ENCODE measurements around the gene ALLC. TPM values are rescaled to one million over a fixed set of nuclear protein-coding genes. Genes with fewer than 3 reads are reported as not detected.
"Not testable (repeated sequence)": the region's sequence is repeated elsewhere in the genome, so short reads cannot be mapped to it uniquely, and the experiment has no call there.

The ALLC gene
- total RNA-seq = not detected in 2 replicates

DNA sequence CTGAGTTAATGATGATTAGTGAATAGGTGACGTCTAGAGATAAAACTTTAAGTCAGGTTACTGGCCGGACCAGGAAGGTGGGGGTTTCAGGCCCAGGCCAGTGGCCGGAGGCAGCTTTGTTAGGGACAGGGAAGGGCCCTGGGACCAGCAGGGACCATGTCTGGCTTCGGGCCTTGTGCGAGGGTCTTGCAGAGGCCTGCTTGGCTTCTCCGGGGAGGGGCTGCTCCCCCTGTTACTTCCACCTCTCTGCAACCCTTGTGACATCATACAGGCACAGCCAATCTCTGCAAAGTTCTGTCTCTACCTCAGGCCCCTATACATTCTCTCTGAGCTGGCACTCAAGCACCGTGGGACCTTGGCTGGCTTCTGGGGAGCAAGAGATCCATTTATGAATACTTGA lies at the start of gene ALLC:
Gene ALLC, plus strand, starts transcription at position 320 of the 400 bp plus-strand sequence. CDS start 12,958 bp downstream, outside the sequence.
- H3K27ac Mint-ChIP-seq = no peak within 1 kb of the TSS
- peaks cover 1% of the 10 kb centered on the region for H3K27me3 Mint-ChIP-seq
- no peak within 1 kb of the TSS for H3K4me3 Mint-ChIP-seq
- no peaks in the 10 kb centered on the region for H3K9me3 Mint-ChIP-seq
- H3K4me1 Mint-ChIP-seq = peaks cover 2% of the 10 kb centered on the region
- DNase-seq = no peak
- no peaks in the 10 kb centered on the region for H3K36me3 Mint-ChIP-seq (ENCODE audit: low read depth)
- intact Hi-C loops (cut with micrococcal nuclease) = no loop called here

DNA sequence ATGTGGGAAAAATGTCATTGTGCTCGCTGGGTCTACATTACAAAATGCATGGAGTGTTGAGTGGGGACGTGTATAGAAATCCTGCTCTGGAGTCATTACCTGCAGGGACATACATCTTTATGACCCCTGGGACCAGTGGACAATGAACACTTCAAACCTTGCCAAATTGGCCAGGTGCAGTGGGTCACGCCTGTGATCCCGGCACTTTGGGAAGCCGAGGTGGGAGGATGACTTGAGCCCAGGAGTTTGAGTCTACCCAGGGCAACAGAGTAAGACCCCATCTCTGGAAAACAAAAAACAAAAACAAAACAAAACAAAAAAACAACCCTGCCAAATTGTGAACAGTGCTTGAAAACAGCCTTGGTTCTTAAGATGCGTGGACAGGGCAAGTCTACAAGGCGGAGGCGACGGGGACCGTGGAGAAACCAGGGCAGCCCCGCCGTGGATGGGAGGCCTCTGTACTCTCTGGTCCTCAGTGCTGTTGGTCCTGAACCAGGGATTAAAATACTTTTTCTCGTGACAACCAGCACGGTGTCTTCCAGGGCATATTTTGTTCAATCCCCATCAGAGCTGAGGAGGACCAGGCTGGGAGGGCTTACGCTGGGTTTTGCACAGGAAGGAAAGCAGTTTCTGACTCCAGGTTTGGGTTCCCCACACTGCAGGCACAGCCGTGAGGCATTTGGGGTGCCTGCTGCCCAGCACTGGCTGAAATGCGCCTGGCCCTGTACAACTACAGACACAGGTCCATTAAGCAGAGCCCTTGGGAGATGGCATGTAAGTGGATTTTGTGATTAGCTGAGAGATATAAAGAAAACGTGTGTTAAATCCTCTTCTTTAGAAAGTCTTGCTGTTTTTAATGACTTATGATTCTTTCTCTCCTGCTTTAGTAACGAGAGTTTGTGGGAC lies 49.4 kb upstream of the ALLC start:
- Mint-ChIP-seq H3K4me1 (peaks cover 4% of the 10 kb centered on the region), H3K27me3 (no peaks in the 10 kb centered on the region), H3K27ac (no peak overlapping the region), H3K36me3 (ENCODE audit: low read depth) (no peaks in the 10 kb centered on the region), H3K9me3 (no peaks in the 10 kb centered on the region), H3K4me3 (no peak overlapping the region)
- intact Hi-C loops (cut with micrococcal nuclease) = no loop called here
- no peak for DNase-seq

DNA sequence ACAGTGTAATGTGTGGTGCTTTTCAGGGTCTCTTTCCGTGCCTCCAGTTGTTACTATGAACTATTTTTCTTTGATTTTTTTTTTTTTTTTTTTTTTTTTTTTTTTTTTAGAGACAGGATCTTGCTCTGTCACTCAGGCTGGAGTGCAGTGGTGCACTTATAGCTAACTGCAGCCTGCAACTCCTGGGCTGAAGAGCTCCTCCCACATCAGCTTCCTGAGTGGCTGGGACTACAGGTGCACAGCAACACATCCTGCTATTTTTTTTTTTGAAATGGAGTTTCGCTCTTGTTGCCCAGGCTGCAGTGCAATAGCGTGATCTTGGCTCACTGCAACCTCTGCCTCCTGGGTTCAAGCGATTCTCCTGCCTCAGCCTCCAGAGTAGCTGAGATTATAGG lies 48.7 kb upstream of the ALLC start:
- H3K4me1 Mint-ChIP-seq; H3K27ac Mint-ChIP-seq; H3K4me3 Mint-ChIP-seq; H3K9me3 Mint-ChIP-seq; H3K27me3 Mint-ChIP-seq; H3K36me3 Mint-ChIP-seq (ENCODE audit: low read depth); intact Hi-C loops (cut with micrococcal nuclease): not testable (repeated sequence)
- peak; percentile 69 for DNase-seq

DNA sequence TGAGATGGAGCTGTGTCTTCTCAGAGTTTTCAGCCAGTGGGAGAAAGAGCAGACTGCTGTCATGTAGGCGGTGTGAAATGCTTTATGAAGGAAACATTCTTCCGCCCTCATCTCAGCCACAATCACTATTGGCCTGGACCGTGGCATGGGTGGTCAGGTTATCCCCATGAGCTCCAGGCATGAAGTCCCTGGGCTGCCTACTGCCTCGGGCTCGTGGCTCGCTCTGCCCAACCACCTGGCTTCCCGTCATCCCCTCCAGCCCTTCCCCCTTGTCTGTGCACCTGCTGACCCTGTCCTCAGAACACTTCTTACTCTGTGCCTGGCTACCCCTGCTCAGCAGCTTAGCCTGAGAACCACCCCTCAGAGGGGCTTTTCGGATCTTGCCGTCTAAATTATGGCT lies 47.6 kb upstream of the ALLC start:
- H3K27ac Mint-ChIP-seq = no peak overlapping the region
- H3K4me3 Mint-ChIP-seq = no peak overlapping the region
- no peak for DNase-seq
- H3K36me3 Mint-ChIP-seq (ENCODE audit: low read depth) = no peaks in the 10 kb centered on the region
- no peaks in the 10 kb centered on the region for H3K9me3 Mint-ChIP-seq
- intact Hi-C loops (cut with micrococcal nuclease) = no loop called here
- no peaks in the 10 kb centered on the region for H3K27me3 Mint-ChIP-seq
- peaks cover 2% of the 10 kb centered on the region for H3K4me1 Mint-ChIP-seq

DNA sequence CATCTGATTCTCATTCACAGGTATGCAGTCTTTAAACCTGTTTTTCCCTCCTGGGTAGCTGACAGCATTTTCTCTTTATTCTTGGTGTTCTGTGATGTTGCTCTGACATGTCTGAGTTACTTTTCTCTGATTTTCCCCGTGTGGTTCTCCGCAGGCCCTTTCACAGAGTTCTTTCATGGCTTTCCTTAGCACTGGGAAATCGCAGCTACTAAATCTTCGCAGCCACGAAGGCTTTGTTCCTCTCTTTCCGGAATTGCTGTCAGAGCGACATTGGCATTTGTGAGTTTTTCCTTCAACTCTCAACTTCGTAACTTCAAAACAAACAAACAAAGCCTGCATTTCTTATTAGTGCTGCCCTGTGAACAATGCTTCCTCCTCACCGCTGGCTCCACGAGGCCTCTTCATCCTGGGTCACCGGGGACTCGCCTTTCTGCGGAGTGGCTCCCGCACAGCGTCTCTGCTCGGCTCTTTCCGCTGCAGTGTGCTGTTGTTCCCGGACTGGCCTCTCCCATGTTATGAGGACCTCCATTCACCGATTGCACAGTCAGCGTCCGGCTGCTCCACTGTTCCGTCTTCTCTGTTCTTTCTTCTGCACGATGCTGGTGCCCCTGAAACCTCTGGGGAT lies 47.0 kb upstream of the ALLC start:
- Mint-ChIP-seq H3K36me3 (ENCODE audit: low read depth) (no peaks in the 10 kb centered on the region), H3K4me1 (peaks cover 2% of the 10 kb centered on the region), H3K27ac (no peak overlapping the region), H3K27me3 (no peaks in the 10 kb centered on the region), H3K4me3 (no peak overlapping the region), H3K9me3 (no peaks in the 10 kb centered on the region)
- intact Hi-C loops (cut with micrococcal nuclease) = no loop called here
- no peak for DNase-seq

DNA sequence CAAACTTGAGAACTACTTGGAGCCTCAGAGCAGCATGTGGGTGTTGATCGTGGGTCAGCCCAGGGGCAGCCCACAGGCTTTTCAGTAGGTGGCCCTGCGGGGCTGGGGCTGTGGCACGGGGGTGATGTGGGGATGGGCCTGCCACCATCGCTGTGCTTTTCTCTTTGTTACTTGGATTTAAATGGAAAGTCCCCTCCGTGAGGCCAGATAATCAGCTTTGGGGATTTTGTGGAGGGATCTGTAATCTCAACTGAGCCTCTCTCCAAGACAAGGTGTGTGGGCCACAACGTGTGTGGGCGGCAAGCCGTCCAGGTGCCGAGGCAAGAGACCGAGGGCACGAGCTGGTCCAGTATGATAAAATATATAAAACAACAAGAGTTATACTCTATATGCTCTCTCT lies 46.4 kb upstream of the ALLC start:
- no peak overlapping the region for H3K27ac Mint-ChIP-seq
- no peak for DNase-seq
- no peaks in the 10 kb centered on the region for H3K36me3 Mint-ChIP-seq (ENCODE audit: low read depth)
- no peaks in the 10 kb centered on the region for H3K27me3 Mint-ChIP-seq
- H3K4me3 Mint-ChIP-seq = no peak overlapping the region
- H3K9me3 Mint-ChIP-seq = no peaks in the 10 kb centered on the region
- peaks cover 2% of the 10 kb centered on the region for H3K4me1 Mint-ChIP-seq
- intact Hi-C loops (cut with micrococcal nuclease) = no loop called here

DNA sequence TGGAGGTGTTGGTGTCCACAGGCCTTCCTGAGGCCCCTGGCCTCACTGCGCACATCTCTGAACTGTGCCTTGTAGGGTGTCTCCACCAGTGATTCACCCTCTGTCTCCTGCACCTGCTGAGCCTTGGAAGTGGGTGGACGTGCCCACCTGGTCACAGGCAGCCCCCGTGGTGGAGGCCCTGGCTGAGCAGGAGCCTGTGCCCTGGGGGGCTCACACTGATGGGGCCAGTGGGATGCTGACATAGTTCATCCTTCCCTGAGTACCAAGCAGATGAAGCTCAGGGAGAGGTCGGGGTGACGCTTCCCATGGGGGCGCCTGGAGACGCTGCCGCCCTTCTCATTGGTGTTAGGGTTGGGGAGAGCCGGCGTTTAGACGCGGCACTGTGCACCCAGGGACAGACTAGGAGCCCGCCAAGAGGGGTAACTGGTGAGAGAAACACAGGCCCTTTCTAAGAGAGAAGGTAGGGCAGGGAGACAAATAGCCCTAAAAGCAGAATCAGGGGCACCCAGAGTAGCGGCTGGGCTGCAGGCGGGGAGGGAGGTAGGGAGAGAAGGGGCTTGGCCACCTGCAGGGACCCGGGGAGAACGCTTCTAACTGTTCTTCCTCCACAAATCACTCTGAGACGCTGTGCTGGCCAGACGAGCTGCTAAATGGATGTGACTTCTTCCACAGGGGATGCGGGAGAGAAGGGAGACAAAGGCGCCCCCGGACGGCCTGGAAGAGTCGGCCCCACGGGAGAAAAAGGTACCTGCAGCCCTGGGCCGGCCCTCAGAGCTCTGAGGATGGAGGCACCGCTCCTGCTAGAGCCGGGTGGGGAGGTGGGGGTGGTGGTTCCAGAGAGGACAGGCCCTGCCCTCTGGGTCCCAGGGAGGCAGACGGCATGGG lies 45.1 kb upstream of the ALLC start:
- no peak overlapping the region for H3K27ac Mint-ChIP-seq
- H3K4me1 Mint-ChIP-seq = peaks cover 2% of the 10 kb centered on the region
- DNase-seq = no peak
- H3K27me3 Mint-ChIP-seq = no peaks in the 10 kb centered on the region
- intact Hi-C loops (cut with micrococcal nuclease) = no loop called here
- H3K9me3 Mint-ChIP-seq = no peaks in the 10 kb centered on the region
- no peaks in the 10 kb centered on the region for H3K36me3 Mint-ChIP-seq (ENCODE audit: low read depth)
- no peak overlapping the region for H3K4me3 Mint-ChIP-seq

DNA sequence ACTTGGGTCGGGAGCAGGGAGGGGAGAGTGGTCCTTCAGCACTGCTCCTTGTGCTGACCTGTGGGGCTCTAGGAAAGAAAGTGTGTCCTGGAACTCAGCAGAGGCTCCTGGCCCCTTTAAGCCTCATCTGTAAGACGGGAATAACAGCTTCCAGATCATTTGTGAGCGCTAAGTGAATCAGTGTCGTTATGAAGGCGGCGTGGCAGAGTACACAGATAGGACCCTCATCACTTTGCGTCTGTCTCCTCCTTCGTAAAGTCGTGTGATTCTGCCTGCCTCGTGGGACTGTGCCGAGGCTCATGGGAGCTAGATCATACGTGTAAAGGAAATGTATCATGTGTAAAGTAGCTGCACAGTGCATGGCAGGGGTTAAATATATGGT lies 44.5 kb upstream of the ALLC start:
- Mint-ChIP-seq H3K27me3 (no peaks in the 10 kb centered on the region), H3K4me3 (no peak overlapping the region), H3K27ac (no peak overlapping the region), H3K36me3 (ENCODE audit: low read depth) (no peaks in the 10 kb centered on the region), H3K9me3 (no peaks in the 10 kb centered on the region), H3K4me1 (peaks cover 2% of the 10 kb centered on the region)
- no peak for DNase-seq
- intact Hi-C loops (cut with micrococcal nuclease) = no loop called here

DNA sequence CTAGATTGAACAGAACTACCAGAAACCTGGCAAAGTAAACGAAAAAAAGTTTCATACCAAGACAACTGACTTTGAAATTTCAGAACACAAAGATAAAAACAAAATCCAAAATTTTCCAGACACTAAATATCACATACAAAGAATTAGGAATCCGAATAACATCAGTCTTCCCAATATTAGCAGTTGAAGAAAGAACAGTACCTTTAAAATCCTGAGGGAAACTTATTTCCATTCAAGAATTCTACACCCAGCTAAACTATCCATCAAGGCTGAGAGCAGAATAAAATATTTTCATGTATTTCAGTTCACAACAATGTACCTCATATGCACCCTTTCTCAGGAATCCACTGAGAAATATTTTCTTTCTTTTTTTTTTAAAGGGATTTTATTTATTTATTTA lies 43.3 kb upstream of the ALLC start:
- H3K36me3 Mint-ChIP-seq (ENCODE audit: low read depth); intact Hi-C loops (cut with micrococcal nuclease); H3K27me3 Mint-ChIP-seq; H3K4me1 Mint-ChIP-seq; DNase-seq; H3K4me3 Mint-ChIP-seq; H3K9me3 Mint-ChIP-seq; H3K27ac Mint-ChIP-seq: not testable (repeated sequence)

DNA sequence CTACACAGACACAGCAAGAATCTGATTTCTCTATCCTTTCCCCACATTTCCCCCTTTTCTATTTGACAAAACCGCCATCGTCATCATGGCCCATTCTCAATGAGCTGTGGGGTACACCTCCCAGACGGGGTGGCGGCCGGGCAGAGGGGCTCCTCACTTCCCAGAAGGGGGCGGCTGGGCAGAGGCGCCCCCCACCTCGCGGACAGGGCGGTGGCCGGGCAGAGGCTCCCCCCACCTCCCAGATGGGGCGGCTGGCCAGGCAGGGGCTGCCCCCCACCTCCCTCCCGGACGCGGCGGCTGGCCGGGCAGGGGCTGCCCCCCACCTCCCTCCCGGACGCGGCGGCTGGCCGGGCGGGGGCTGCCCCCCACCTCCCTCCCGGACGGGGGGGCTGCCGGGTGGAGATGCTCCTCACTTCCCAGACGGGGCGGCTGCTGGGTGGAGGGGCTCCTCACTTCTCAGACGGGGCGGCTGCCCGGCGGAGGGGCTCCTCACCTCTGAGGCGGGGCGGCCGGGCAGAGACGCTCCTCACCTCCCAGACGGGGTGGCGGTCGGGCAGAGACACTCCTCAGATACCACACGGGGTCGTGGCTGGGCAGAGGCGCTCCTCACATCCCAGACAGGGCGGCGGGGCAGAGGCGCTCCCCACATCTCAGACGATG lies 42.3 kb upstream of the ALLC start:
- H3K9me3 Mint-ChIP-seq; H3K4me3 Mint-ChIP-seq; H3K4me1 Mint-ChIP-seq; H3K27me3 Mint-ChIP-seq; DNase-seq; intact Hi-C loops (cut with micrococcal nuclease); H3K27ac Mint-ChIP-seq; H3K36me3 Mint-ChIP-seq (ENCODE audit: low read depth): not testable (repeated sequence)

DNA sequence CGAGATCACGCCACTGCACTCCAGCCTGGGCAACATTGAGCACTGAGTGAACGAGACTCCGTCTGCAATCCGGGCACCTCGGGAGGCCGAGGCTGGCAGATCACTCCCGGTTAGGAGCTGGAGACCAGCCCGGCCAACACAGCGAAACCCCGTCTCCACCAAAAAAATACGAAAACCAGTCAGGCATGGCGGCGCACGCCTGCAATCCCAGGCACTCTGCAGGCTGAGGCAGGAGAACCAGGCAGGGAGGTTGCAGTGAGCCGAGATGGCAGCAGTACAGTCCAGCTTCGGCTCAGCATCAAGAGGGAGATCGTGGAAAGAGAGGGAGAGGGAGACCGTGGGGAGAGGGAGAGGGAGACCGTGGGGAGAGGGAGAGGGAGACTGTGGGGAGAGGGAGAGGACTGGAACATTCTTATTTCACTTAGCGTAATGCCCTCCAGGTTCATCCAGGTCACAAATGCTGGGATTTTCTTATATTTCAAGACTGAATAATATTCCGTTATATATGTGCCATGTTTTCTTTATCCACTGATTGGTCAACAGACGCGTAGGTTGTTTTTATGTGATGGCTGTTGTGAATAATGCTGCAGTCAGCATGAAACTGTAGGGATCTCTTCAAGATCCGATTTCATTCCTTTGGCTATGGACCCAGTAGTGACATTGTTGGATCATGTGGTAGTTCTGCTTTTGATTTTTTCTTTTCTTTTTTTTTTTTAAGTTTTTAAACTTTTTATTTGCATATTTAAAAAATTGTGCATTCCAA lies 41.4 kb upstream of the ALLC start:
- H3K36me3 Mint-ChIP-seq (ENCODE audit: low read depth); H3K27ac Mint-ChIP-seq; H3K4me1 Mint-ChIP-seq; DNase-seq; H3K27me3 Mint-ChIP-seq; H3K4me3 Mint-ChIP-seq; H3K9me3 Mint-ChIP-seq; intact Hi-C loops (cut with micrococcal nuclease): not testable (repeated sequence)

DNA sequence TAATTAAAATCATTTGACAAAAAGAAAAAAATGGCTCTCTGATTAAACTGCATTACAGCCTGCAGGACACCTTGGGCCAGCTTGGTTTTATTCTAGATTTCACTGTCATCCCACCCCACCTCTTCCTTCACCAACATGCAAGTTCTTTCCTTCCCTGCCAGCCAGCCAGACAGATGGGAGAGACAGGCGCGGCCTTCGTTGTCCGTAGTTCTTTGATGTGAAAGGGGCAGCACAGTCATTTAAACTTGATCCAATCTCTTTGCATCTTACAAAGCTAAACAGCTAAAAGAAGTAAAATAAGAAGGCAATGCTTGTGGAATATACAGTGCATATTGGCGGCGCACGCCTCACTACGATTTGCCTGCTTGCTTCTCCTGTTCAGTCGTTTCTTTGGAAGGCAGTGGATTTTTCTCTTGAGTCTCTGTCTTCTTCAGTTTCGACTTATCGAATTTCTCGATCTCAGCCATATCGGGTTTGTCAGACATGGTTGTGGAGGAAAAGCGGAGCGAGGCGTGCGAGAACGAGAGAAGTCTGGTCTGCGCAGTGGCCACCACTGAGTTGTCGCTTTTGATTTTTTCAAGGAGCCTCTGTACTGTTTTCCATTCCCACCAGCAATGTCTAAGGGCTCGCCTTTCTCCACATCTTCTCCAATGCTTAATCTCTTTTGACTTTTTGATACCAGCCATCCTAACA lies 40.7 kb upstream of the ALLC start:
- Mint-ChIP-seq H3K36me3 (ENCODE audit: low read depth) (no peaks in the 10 kb centered on the region), H3K4me1 (no peaks in the 10 kb centered on the region), H3K4me3 (no peak overlapping the region), H3K27me3 (peaks cover 9% of the 10 kb centered on the region), H3K27ac (no peak overlapping the region), H3K9me3 (no peaks in the 10 kb centered on the region)
- intact Hi-C loops (cut with micrococcal nuclease) = no loop called here
- DNase-seq = no peak

DNA sequence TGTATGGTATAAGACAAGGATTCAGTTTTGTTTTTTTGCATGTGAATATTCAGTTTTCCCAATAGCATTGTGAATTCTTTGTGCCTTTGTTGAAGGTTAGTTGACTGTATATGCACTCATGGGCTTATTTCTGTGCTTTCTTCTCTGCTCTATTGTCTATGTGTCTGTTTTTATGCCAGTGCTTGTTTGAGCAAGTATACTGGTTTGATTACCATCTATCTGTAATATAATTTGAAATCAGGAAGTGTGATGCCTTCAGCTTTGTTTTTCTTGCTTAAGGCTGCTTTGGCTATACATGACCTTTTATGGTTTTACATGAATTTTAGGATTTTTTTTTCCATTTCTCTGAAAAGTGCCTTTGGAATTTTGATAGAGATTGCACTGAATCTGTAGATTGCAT lies 39.6 kb upstream of the ALLC start:
- Mint-ChIP-seq H3K27me3 (peaks cover 10% of the 10 kb centered on the region), H3K4me1 (no peaks in the 10 kb centered on the region), H3K9me3 (no peaks in the 10 kb centered on the region), H3K27ac (no peak overlapping the region), H3K36me3 (ENCODE audit: low read depth) (no peaks in the 10 kb centered on the region), H3K4me3 (no peak overlapping the region)
- no peak for DNase-seq
- intact Hi-C loops (cut with micrococcal nuclease) = no loop called here
